ENCODE measurements around the gene LRPPRC. TPM values are rescaled to one million over a fixed set of nuclear protein-coding genes. Genes with fewer than 3 reads are reported as not detected.
A peak's percentile ranks its signal among the peaks of the same experiment; 100 is the strongest.

The LRPPRC gene
- total and polyA plus RNA-seq, 9 of the 15 experiments (the other 6 are each of a cell fraction or from before 2014, with no cell fraction given): 41.5 to 214 (median 138) TPM

- TF ChIP-seq ZBTB40 (IDR thresholded peaks at IDR 0.05): no peak
- TF ChIP-seq ZBTB40 (CRISPR knock-in tag; IDR thresholded peaks at IDR 0.05): no peak
- TF ChIP-seq NFATC3 (IDR thresholded peaks at IDR 0.05): no peak
- TF ChIP-seq ZNF395 (CRISPR knock-in tag; IDR thresholded peaks at IDR 0.05): no peak
- no peak for TF ChIP-seq SRSF3 (IDR thresholded peaks at IDR 0.05; ENCODE audit: insufficient read depth, low read length)
- no peak for TF ChIP-seq IRF1 (CRISPR knock-in tag; IDR thresholded peaks at IDR 0.05; ENCODE audit: borderline replicate concordance)
- no peak for TF ChIP-seq RBBP5 (IDR thresholded peaks at IDR 0.05; ENCODE audit: borderline replicate concordance, insufficient read depth, low read length, poor library complexity, severe bottlenecking)
- TF ChIP-seq NEUROD1 (IDR thresholded peaks at IDR 0.05; ENCODE audit: borderline replicate concordance, low read depth, low read length, partially characterized antibody): no peak
- TF ChIP-seq OTX1 (CRISPR knock-in tag; IDR thresholded peaks at IDR 0.05): no peak
- TF ChIP-seq SAP30 (IDR thresholded peaks at IDR 0.05; ENCODE audit: borderline replicate concordance, insufficient read depth, low read depth, low read length, poor library complexity, severe bottlenecking): no peak
- peak; percentile 79 for TF ChIP-seq ARID1B (IDR thresholded peaks at IDR 0.05)
- TF ChIP-seq PATZ1 (CRISPR knock-in tag; IDR thresholded peaks at IDR 0.05; ENCODE audit: borderline replicate concordance): no peak
- TF ChIP-seq FOXK2 (conservative IDR thresholded peaks at IDR 0.05 in 1 of 2, IDR thresholded peaks at IDR 0.05 in 1 of 2; ENCODE audit: low read depth in 2 of 2): no peak
- no peak for TF ChIP-seq FOXP1 (CRISPR knock-in tag; IDR thresholded peaks at IDR 0.05)
These were observed 101.0 kb downstream of the LRPPRC start (continued) for GRCh38 chr2:43894743-43895142.

All from K562 (cell line).